ENCODE measurements around the gene RFX7. TPM values are rescaled to one million over a fixed set of nuclear protein-coding genes. Genes with fewer than 3 reads are reported as not detected.

The RFX7 gene
- total RNA-seq, 6 experiments from 2014 or later: 4.5 to 7.1 (median 5.8) TPM

GRCh38 chr15:56208641-56209155, 35.0 kb downstream of the RFX7 start:
- no peak for ATAC-seq
- Histone ChIP-seq H3K4me3 (no peak overlapping the region), H3K36me3 (no peaks in the 10 kb centered on the region), H3K9me3 (no peaks in the 10 kb centered on the region), H3K27ac (no peak overlapping the region), H3K4me1 (peaks cover 0 to 4% (median 0%) of the 10 kb centered on the region in 4 donors), H3K27me3 (no peaks in the 10 kb centered on the region)
- intact Hi-C loops (cut with DNase I): no loop called here
- TF ChIP-seq POLR2A (IDR thresholded peaks at IDR 0.05): no peak
- TF ChIP-seq CTCF (IDR thresholded peaks at IDR 0.05): no peak
- 50% methylated on average over 1 of the region's 1 CpG for WGBS (ENCODE audit: insufficient coverage, low coverage, low lambda C conversion rate, missing lambda C conversion rate)
- no peak for DNase-seq

GRCh38 chr15:56208185-56208584, 35.5 kb downstream of the RFX7 start:
- no peak for DNase-seq
- Histone ChIP-seq H3K27me3 (no peaks in the 10 kb centered on the region), H3K4me1 (peaks cover 0 to 4% (median 0%) of the 10 kb centered on the region in 4 donors), H3K9me3 (no peaks in the 10 kb centered on the region), H3K4me3 (no peak overlapping the region), H3K27ac (no peak overlapping the region), H3K36me3 (no peaks in the 10 kb centered on the region)
- intact Hi-C loops (cut with DNase I): no loop called here
- ATAC-seq: no peak
- WGBS (ENCODE audit: insufficient coverage, low coverage, low lambda C conversion rate, missing lambda C conversion rate): 68% methylated on average over 2 of the region's 2 CpGs
- TF ChIP-seq CTCF (IDR thresholded peaks at IDR 0.05): no peak
- TF ChIP-seq POLR2A (IDR thresholded peaks at IDR 0.05): no peak

DNA sequence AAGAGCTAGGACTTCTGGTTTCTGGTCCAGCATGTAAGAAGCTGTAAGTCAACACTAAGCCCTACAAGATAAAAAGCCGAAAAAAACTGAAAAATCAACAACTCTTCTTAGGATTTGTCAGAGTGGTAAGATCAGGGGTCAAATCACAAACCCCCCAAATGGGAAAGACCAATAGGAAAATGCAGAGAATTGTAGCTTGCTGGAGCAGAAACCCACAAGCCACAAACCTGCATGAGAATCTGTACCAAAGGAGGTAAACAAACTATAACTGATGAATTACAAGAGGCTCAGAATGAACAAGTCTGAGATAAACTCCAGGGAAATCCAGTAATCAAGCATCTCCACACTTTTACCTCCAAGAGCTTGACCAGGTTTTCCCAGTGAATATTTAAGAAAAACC, 36.0 kb downstream of the RFX7 start:
- peaks cover 0 to 4% (median 0%) of the 10 kb centered on the region in 4 donors for H3K4me1 ChIP-seq
- H3K4me3 ChIP-seq: no peak overlapping the region
- TF ChIP-seq POLR2A (IDR thresholded peaks at IDR 0.05) (no peak), CTCF (IDR thresholded peaks at IDR 0.05) (no peak)
- no peak overlapping the region for H3K27ac ChIP-seq
- DNase-seq: no peak
- no peak for ATAC-seq
- no peaks in the 10 kb centered on the region for H3K9me3 ChIP-seq
- H3K27me3 ChIP-seq: no peaks in the 10 kb centered on the region
- intact Hi-C loops (cut with DNase I): no loop called here
- no peaks in the 10 kb centered on the region for H3K36me3 ChIP-seq
- WGBS (ENCODE audit: insufficient coverage, low coverage, low lambda C conversion rate, missing lambda C conversion rate): 29% methylated on average over 1 of the region's 1 CpG

DNA sequence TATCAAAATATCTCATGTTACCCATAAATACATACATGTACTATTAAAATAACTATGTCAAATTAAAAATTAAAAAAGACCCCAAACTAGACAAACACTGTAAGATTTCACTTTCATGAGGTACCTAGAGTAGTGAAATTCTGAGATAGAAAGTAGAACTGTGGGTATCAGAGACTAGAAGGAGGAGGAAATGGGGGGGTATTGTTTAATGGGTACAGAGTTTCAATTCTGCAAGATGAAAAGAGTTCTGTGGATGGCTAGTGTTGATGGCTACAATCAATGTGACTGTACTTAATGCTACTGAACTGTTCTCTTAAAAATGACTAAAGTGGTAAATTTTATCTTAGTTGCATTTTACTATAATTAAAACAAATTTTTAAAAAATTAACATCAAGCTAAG, 36.6 kb downstream of the RFX7 start:
- H3K27ac ChIP-seq: no peak overlapping the region
- ATAC-seq: no peak
- H3K36me3 ChIP-seq: no peaks in the 10 kb centered on the region
- peaks cover 0 to 4% (median 0%) of the 10 kb centered on the region in 4 donors for H3K4me1 ChIP-seq
- intact Hi-C loops (cut with DNase I): no loop called here
- no peak for DNase-seq
- no peaks in the 10 kb centered on the region for H3K9me3 ChIP-seq
- no peak for TF ChIP-seq CTCF (IDR thresholded peaks at IDR 0.05)
- TF ChIP-seq POLR2A (IDR thresholded peaks at IDR 0.05): no peak
- H3K27me3 ChIP-seq: no peaks in the 10 kb centered on the region
- H3K4me3 ChIP-seq: no peak overlapping the region
